Caco-2 (cell line): ENCODE measurements around the gene NT5C1B. TPM values are rescaled to one million over a fixed set of nuclear protein-coding genes. Genes with fewer than 3 reads are reported as not detected.

Experiments used
- BruUV-seq: library from RNA; stranded (reverse); fragments of 400-500 nt; replicated peaks from 2 replicates; lab custom pipeline; 2021; lab: Mats Ljungman, UMichigan
- CTCF ChIA-PET: fragments of 300-600 bp; sonication (Branson Sonifier 250); formaldehyde crosslinking; loops from one replicate; lab custom pipeline; 2022; ENCODE audit warnings: antibody characterized with exemption; lab: Charles Lee
- POLR2A ChIA-PET: fragments of 300-600 bp; sonication (Branson Sonifier 250); formaldehyde crosslinking; loops from one replicate; lab custom pipeline; 2022; ENCODE audit warnings: antibody characterized with exemption; lab: Charles Lee
- DNase-seq, 2 experiments: peaks; one replicate each; pipeline versions ENCODE4 v3.0.0 to v3.0.0-alpha.2; 2020 to 2022
- H3K27me3 ChIP-seq: replicated peaks from 2 replicates; pipeline ENCODE4 v1.6.0; 2011; ENCODE audit warnings: low read length; ENCODE audit not compliant: control insufficient read depth, insufficient read depth
- H3K36me3 ChIP-seq: 2 replicates; pipeline ENCODE4 v1.5.1; 2011; ENCODE audit warnings: low read length; ENCODE audit not compliant: control insufficient read depth, insufficient read depth
- H3K4me1 ChIP-seq: fragments of 250-450 bp; sonication (Bioruptor Pico); 2 replicates; pipeline ENCODE4 v1.5.1; 2020; ENCODE audit warnings: mild to moderate bottlenecking
- H3K4me3 ChIP-seq: 2 replicates; pipeline ENCODE4 v1.5.1; 2011; ENCODE audit warnings: low read depth, mild to moderate bottlenecking, control low read depth, low read length
- H3K9me3 ChIP-seq: fragments of 250-450 bp; sonication (Bioruptor Pico); 2 replicates; pipeline ENCODE4 v1.5.1; 2020; ENCODE audit warnings: mild to moderate bottlenecking, moderate library complexity
- H3K27ac Mint-ChIP-seq: one replicate; pipeline ENCODE4 v1.8.0; 2022; ENCODE audit warnings: mixed read lengths; ENCODE audit not compliant: unreplicated experiment
- H3K27me3 Mint-ChIP-seq: one replicate; pipeline ENCODE4 v1.8.0; 2022; ENCODE audit warnings: mixed read lengths; ENCODE audit not compliant: insufficient read depth, unreplicated experiment
- H3K36me3 Mint-ChIP-seq: one replicate; pipeline ENCODE4 v1.8.0; 2022; ENCODE audit warnings: mild to moderate bottlenecking, mixed read lengths; ENCODE audit not compliant: insufficient read depth, unreplicated experiment
- H3K4me1 Mint-ChIP-seq: one replicate; pipeline ENCODE4 v1.8.0; 2022; ENCODE audit warnings: low read depth, mixed read lengths; ENCODE audit not compliant: unreplicated experiment
- H3K4me3 Mint-ChIP-seq: one replicate; pipeline ENCODE4 v1.8.0; 2022; ENCODE audit warnings: mild to moderate bottlenecking, moderate library complexity, mixed read lengths; ENCODE audit not compliant: unreplicated experiment
- H3K9me3 Mint-ChIP-seq: one replicate; pipeline ENCODE4 v1.8.0; 2022; ENCODE audit warnings: mixed read lengths; ENCODE audit not compliant: unreplicated experiment
- CTCF ChIP-seq, 2 experiments: fragments of 200-600 bp in 1 of 2; IDR thresholded peaks; 1 replicate in 1 of 2; 2 replicates in 1 of 2; pipeline versions ENCODE4 v1.5.1 to v1.8.0; 2011 to 2022; ENCODE audit warnings: antibody characterized with exemption in 1 of 2, control low read depth in 1 of 2, inconsistent platforms in 1 of 2, low read depth in 1 of 2, low read length in 1 of 2, mild to moderate bottlenecking in 1 of 2, moderate library complexity in 1 of 2; ENCODE audit not compliant: insufficient read depth in 1 of 2, severe bottlenecking in 1 of 2, unreplicated experiment in 1 of 2
- intact Hi-C: fragments of 100-400 bp; cut with micrococcal nuclease; formaldehyde crosslinking; loops from one replicate; pipeline ENCODE4 v1.10.0; 2022; ENCODE audit not compliant: unreplicated experiment
- total RNA-seq: library from RNA; stranded (reverse); gene quantifications from 2 replicates; pipeline ENCODE4 v1.2.3, GENCODE V29; 2022

NT5C1B gene
- total RNA-seq, 1 experiment from 2014 or later, result not detected

- BruUV-seq, result no TSS peak
- intact Hi-C loops, result no loop called here
- Histone ChIP-seq H3K4me3 (no peak overlapping the region), H3K36me3 (no peaks in the 10 kb centered on the region), H3K4me1 (0 out of 2 replicates have a peak, but pooled peaks cover 4% of the 10 kb centered on the region), H3K9me3 (no peaks in the 10 kb centered on the region), H3K27me3 (no peaks in the 10 kb centered on the region)
- Mint-ChIP-seq H3K9me3 (no peaks in the 10 kb centered on the region), H3K4me1 (peaks cover 9% of the 10 kb centered on the region), H3K4me3 (no peak overlapping the region), H3K36me3 (no peaks in the 10 kb centered on the region), H3K27me3 (no peaks in the 10 kb centered on the region), H3K27ac (no peak overlapping the region)
- ChIA-PET POLR2A (no interaction called here), CTCF (no interaction called here)
- DNase-seq, result no peak
- TF ChIP-seq CTCF (IDR thresholded peaks at IDR 0.05; ENCODE audit: insufficient read depth in 1 of 2, low read depth in 1 of 2, low read length in 1 of 2, severe bottlenecking in 1 of 2, unreplicated experiment in 1 of 2), result no peak
Measured at GRCh38 chr2:18526429-18526828, 62.9 kb downstream of the NT5C1B start.

GRCh38 chr2:18525852-18526251 is 63.5 kb downstream of the NT5C1B start:
- Mint-ChIP-seq H3K4me1 (peaks cover 3% of the 10 kb centered on the region), H3K36me3 (no peaks in the 10 kb centered on the region), H3K9me3 (no peaks in the 10 kb centered on the region), H3K27me3 (no peaks in the 10 kb centered on the region), H3K27ac (no peak overlapping the region), H3K4me3 (no peak overlapping the region)
- ChIA-PET POLR2A (no interaction called here), CTCF (no interaction called here)
- Histone ChIP-seq H3K27me3 (no peaks in the 10 kb centered on the region), H3K4me1 (0 out of 2 replicates have a peak, but pooled peaks cover 4% of the 10 kb centered on the region), H3K9me3 (no peaks in the 10 kb centered on the region), H3K36me3 (no peaks in the 10 kb centered on the region), H3K4me3 (no peak overlapping the region)
- DNase-seq, result no peak
- BruUV-seq, result no TSS peak
- TF ChIP-seq CTCF (IDR thresholded peaks at IDR 0.05; ENCODE audit: insufficient read depth in 1 of 2, low read depth in 1 of 2, low read length in 1 of 2, severe bottlenecking in 1 of 2, unreplicated experiment in 1 of 2), result no peak
- intact Hi-C loops, result no loop called here

- H3K9me3 Mint-ChIP-seq, result no peaks in the 10 kb centered on the region
- H3K36me3 Mint-ChIP-seq, result no peaks in the 10 kb centered on the region
- Histone ChIP-seq H3K9me3 (no peaks in the 10 kb centered on the region), H3K4me3 (no peak overlapping the region), H3K27me3 (no peaks in the 10 kb centered on the region), H3K36me3 (no peaks in the 10 kb centered on the region), H3K4me1 (0 out of 2 replicates have a peak, but pooled peaks cover 4% of the 10 kb centered on the region)
- ChIA-PET POLR2A (no interaction called here), CTCF (interaction anchor here (0.7 kb wide), 1 partner anchor 305 kb away, joined by 3 read pairs; no protein-coding TSS in a partner anchor)
- TF ChIP-seq CTCF (IDR thresholded peaks at IDR 0.05; ENCODE audit: insufficient read depth in 1 of 2, low read depth in 1 of 2, low read length in 1 of 2, severe bottlenecking in 1 of 2, unreplicated experiment in 1 of 2), result no peak
- no TSS peak for BruUV-seq
- no peak overlapping the region for H3K4me3 Mint-ChIP-seq
- no peak overlapping the region for H3K27ac Mint-ChIP-seq
- no peaks in the 10 kb centered on the region for H3K4me1 Mint-ChIP-seq
- H3K27me3 Mint-ChIP-seq, result no peaks in the 10 kb centered on the region
- intact Hi-C loops, result no loop called here
- no peak for DNase-seq
Measured at GRCh38 chr2:18525236-18525635, 64.1 kb downstream of the NT5C1B start.
